Right atrium auricular region (tissue), 2 donors: ENCODE results near the gene CRB1. TPM values are rescaled to one million over a fixed set of nuclear protein-coding genes. Genes with fewer than 3 reads are reported as not detected.

Experiments used
- DNase-seq: peaks from one replicate; pipeline ENCODE4 v3.0.0-alpha.2; 2019; ENCODE audit warnings: low spot score
- H3K27ac ChIP-seq, 2 donors: fragments of 200-600 bp; sonication (generic); 1 replicate in 1 of 2; 2 replicates in 1 of 2; pipeline ENCODE4 v1.5.1; 2016 to 2019
- H3K27me3 ChIP-seq, 2 donors: fragments of 200-600 bp; sonication (generic); one replicate each; pipeline versions ENCODE4 v1.5.1 to v1.6.0; 2017 to 2019
- H3K36me3 ChIP-seq: fragments of 200-600 bp; sonication (generic); one replicate; pipeline ENCODE4 v1.5.1; 2016
- H3K4me1 ChIP-seq, 2 donors: fragments of 200-600 bp; sonication (generic); one replicate each; pipeline versions ENCODE4 v1.5.1 to v1.6.0; 2017 to 2019
- H3K4me3 ChIP-seq, 2 donors: fragments of 200-600 bp; sonication (generic); 1 replicate in 1 of 2; 2 replicates in 1 of 2; pipeline ENCODE4 v1.5.1; 2017 to 2019; ENCODE audit warnings: mild to moderate bottlenecking in 1 of 2, moderate library complexity in 1 of 2
- H3K9me3 ChIP-seq, 2 donors: fragments of 200-600 bp; sonication (generic); one replicate each; pipeline ENCODE4 v1.5.1; 2019
- total RNA-seq, 2 donors: library from RNA; depleted of rRNA; stranded (reverse); fragments of >200 nt; gene quantifications; one replicate each; pipeline ENCODE4 v1.1.0, GENCODE V29; 2016
- TF ChIP-seq, protein P1 (sequence below), 2 donors: fragments of 200-600 bp; sonication (generic); IDR thresholded peaks; one replicate each; pipeline ENCODE4 v1.5.1; 2019; ENCODE audit warnings: antibody characterized with exemption in 2 of 2

The CRB1 gene
- total RNA-seq, 2 donors from 2014 or later = 0.11 to 0.75 TPM

DNA sequence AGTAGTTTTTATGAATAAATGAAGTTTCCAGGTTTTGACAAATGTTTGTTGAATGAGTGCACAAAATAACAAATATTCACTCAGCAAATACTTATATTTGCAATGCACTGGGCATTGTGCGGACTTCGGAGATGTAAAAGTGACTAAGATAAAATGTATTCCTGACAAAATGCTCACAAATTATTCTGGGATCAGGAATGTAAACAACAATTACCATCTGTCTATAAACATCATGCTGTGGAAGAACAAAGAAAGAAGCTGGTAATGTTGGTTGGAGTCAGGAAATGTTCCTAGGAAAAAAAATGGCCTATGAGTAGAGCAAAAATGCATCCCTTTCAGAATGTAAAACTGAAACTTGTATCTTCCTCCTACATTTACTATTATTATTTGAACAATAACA, 68.5 kb downstream of the CRB1 start:
- Histone ChIP-seq H3K9me3 (no peaks in the 10 kb centered on the region), H3K27ac (no peak overlapping the region), H3K4me1 (no peaks in the 10 kb centered on the region), H3K27me3 (no peaks in the 10 kb centered on the region), H3K4me3 (no peak overlapping the region), H3K36me3 (no peaks in the 10 kb centered on the region)
- DNase-seq = no peak
- TF ChIP-seq, protein P1, sequence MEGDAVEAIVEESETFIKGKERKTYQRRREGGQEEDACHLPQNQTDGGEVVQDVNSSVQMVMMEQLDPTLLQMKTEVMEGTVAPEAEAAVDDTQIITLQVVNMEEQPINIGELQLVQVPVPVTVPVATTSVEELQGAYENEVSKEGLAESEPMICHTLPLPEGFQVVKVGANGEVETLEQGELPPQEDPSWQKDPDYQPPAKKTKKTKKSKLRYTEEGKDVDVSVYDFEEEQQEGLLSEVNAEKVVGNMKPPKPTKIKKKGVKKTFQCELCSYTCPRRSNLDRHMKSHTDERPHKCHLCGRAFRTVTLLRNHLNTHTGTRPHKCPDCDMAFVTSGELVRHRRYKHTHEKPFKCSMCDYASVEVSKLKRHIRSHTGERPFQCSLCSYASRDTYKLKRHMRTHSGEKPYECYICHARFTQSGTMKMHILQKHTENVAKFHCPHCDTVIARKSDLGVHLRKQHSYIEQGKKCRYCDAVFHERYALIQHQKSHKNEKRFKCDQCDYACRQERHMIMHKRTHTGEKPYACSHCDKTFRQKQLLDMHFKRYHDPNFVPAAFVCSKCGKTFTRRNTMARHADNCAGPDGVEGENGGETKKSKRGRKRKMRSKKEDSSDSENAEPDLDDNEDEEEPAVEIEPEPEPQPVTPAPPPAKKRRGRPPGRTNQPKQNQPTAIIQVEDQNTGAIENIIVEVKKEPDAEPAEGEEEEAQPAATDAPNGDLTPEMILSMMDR (IDR thresholded peaks at IDR 0.05) = no peak

DNA sequence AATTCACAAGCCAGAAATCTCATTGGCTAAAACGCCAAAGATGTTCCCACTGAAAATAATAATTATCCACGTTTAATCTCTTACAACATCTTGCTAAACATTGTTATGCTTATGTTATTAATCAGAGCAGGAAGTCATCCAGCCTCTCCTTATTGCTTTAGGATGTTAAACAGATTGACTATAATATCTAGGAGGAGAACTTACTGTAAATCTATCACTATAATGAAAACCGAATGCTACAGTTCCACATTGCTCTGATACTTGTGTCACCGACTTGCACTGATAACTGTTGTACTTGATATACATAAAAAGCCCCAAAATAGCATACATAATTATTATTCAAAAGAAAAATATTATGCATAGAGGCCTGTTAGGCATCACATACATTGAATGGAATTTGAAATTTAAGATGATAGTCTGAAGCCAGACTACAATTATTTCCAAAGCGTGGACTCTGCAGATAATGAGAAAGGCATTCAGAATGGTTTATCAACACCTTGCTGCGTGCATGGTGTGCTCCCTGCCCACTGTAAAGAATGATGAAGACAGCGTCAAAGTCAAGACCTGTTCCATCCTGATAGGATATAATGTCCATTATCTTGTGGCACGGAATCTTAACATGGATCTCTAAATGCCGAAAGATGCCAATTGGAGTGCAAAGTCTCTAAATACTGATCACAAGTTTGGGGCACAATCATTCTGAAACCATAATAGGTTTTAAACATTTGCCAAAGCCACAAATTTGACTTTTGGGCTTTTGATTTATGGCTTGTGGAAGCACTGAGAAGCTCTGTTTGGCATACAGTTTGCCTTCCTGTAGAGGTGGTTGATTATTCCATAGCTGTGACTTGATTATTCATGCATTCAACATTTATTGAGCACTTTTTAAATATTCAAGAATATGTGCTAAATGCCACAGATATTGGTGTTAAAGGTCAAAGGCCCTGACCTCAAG, 71.3 kb downstream of the CRB1 start:
- DNase-seq = no peak
- TF ChIP-seq, protein P1 (IDR thresholded peaks at IDR 0.05) = no peak

DNA sequence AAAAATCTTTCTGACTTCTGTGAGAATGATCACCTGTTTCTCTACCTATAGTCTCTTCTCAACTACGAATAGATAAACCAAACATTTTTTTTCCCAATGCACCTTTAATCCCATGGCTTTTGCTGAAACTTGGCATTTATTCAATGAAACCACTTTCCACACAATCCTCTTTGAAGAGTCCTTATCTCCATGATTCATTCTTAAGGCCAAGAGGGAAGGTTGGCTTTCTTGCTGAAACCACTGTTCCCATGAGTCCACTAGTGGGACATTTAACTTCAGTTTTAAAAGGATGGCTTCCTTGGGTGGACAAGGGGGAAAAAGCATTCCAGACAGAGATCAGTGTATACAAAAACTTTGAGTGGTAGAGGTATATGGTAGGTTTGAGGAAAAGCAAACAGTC, 73.6 kb downstream of the CRB1 start:
- H3K9me3 ChIP-seq = no peaks in the 10 kb centered on the region
- TF ChIP-seq, protein P1 (IDR thresholded peaks at IDR 0.05) = no peak

More for the DNA sequence above, 71.3 kb downstream of the CRB1 start:
- H3K27me3 ChIP-seq = no peaks in the 10 kb centered on the region
- no peak overlapping the region for H3K27ac ChIP-seq
- no peaks in the 10 kb centered on the region for H3K9me3 ChIP-seq
- no peaks in the 10 kb centered on the region for H3K36me3 ChIP-seq
- H3K4me1 ChIP-seq = no peaks in the 10 kb centered on the region
- H3K4me3 ChIP-seq = no peak overlapping the region

DNA sequence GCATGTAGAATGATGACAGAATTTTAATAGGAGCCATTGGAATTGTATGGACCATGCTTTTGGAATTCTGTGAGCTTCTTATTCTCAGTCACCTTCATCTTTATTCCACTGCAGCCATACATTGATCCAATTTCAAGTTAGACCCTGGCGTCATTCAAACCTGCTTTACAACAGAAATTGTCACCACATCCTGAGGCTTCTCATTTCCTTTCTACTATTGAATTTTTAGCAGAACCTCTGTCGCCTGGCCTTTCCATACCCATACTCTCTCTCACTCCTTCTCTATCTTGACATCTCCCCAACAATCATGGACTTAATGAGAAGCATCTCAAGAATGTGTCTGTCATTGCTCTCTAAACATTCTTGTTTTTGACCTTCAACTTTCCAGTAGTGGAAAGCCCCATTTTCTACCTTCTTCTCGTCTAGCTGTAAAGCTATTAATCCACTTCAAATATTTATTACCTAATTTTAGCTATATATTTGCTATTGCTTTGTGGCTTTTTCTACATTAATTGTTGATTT, 74.1 kb downstream of the CRB1 start:
- H3K36me3 ChIP-seq = no peaks in the 10 kb centered on the region
- no peaks in the 10 kb centered on the region for H3K4me1 ChIP-seq
- no peaks in the 10 kb centered on the region for H3K27me3 ChIP-seq
- no peak for DNase-seq
- H3K9me3 ChIP-seq = no peaks in the 10 kb centered on the region
- H3K4me3 ChIP-seq = no peak overlapping the region
- TF ChIP-seq, protein P1 (IDR thresholded peaks at IDR 0.05) = no peak
- no peak overlapping the region for H3K27ac ChIP-seq

More for the DNA sequence above, 73.6 kb downstream of the CRB1 start:
- Histone ChIP-seq H3K27ac (no peak overlapping the region), H3K4me1 (no peaks in the 10 kb centered on the region), H3K36me3 (no peaks in the 10 kb centered on the region), H3K4me3 (no peak overlapping the region), H3K27me3 (no peaks in the 10 kb centered on the region)
- no peak for DNase-seq

DNA sequence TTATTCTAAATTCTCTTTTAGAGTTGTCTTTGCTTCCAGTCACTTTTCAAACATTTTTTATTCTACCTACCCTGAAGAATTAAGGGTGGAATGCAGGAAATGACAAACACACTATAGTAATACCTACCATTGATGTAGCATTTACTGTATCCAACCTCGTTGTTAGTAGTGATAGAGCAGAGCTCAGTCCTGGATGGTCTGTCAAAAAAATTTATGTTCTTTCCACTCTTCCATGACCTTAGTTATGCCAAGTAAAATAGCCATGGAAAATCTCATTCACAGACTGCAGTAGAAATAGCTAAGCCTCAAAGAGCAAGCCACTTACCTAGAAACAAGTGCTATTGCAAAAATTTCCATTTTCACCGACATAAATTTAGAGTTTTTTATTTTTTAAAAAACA, 74.6 kb downstream of the CRB1 start:
- no peaks in the 10 kb centered on the region for H3K4me1 ChIP-seq
- no peak for DNase-seq
- TF ChIP-seq, protein P1 (IDR thresholded peaks at IDR 0.05) = no peak

More for the DNA sequence above, 74.6 kb downstream of the CRB1 start:
- H3K36me3 ChIP-seq = no peaks in the 10 kb centered on the region
- no peak overlapping the region for H3K4me3 ChIP-seq
- H3K27ac ChIP-seq = no peak overlapping the region
- H3K27me3 ChIP-seq = no peaks in the 10 kb centered on the region
- no peaks in the 10 kb centered on the region for H3K9me3 ChIP-seq
